ENCODE data around the gene LACTB.

DNA sequence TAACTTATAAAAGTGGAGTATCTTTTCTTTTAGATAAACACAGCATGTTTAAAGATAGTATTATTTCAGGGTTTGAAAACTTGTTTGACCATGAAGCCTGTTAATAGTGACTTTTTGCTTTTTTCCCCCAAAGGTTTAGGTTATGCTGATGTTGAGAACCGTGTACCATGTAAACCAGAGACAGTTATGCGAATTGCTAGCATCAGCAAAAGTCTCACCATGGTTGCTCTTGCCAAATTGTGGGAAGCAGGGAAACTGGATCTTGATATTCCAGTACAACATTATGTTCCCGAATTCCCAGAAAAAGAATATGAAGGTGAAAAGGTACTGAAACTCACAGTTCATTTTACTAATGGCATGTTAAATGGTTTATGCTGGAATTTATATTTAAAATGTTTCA lies 5.1 kb downstream of the LACTB start:
- TF ChIP-seq POLR2A (IDR thresholded peaks at IDR 0.05) (no peak), CTCF (IDR thresholded peaks at IDR 0.05) (no peak)
